Esophagus (tissue), 2 donors: ENCODE data around the gene METTL9. TPM values are rescaled to one million over a fixed set of nuclear protein-coding genes. Genes with fewer than 3 reads are reported as not detected.
"Not testable (repeated sequence)": the region's sequence is repeated elsewhere in the genome, so short reads cannot be mapped to it uniquely, and the experiment has no call there.

Experiments used
- H3K27ac ChIP-seq, 2 donors: one replicate each; pipeline ENCODE4 v1.5.1; 2013; ENCODE audit warnings: low read depth in 2 of 2, mild to moderate bottlenecking in 2 of 2, inconsistent platforms in 1 of 2, low read length in 1 of 2, moderate library complexity in 1 of 2
- H3K27me3 ChIP-seq, 2 donors: one replicate each; pipeline ENCODE4 v1.6.1; 2013; ENCODE audit warnings: low read length in 2 of 2, control low read depth in 1 of 2, mild to moderate bottlenecking in 1 of 2; ENCODE audit not compliant: insufficient read depth in 2 of 2, control insufficient read depth in 1 of 2
- H3K36me3 ChIP-seq, 2 donors: one replicate each; pipeline ENCODE4 v1.6.1; 2013; ENCODE audit warnings: low read length in 1 of 2; ENCODE audit not compliant: control insufficient read depth in 2 of 2, insufficient read depth in 2 of 2
- H3K4me1 ChIP-seq, 2 donors: one replicate each; pipeline ENCODE4 v1.6.1; 2013; ENCODE audit warnings: low read length in 1 of 2; ENCODE audit not compliant: control insufficient read depth in 2 of 2, insufficient read depth in 2 of 2
- H3K4me3 ChIP-seq, 2 donors: one replicate each; pipeline ENCODE4 v1.5.1; 2013; ENCODE audit warnings: low read length in 2 of 2, mild to moderate bottlenecking in 2 of 2, low read depth in 1 of 2, moderate library complexity in 1 of 2
- H3K9me3 ChIP-seq, 2 donors: one replicate each; pipeline ENCODE4 v1.6.1; 2013; ENCODE audit warnings: mild to moderate bottlenecking in 2 of 2, low read depth in 1 of 2, low read length in 1 of 2, moderate library complexity in 1 of 2; ENCODE audit not compliant: control insufficient read depth in 2 of 2, insufficient read depth in 1 of 2
- WGBS, 2 donors: extraction: QIAGEN DNeasy Blood & Tissue Kit; methylation state at CpG; one replicate each; pipeline ENCODE4 v1.1.7; 2013; 5-methylcytosine and 5-hydroxymethylcytosine counted together
- polyA plus RNA-seq, 2 donors: library from polyadenylated mRNA; stranded (reverse); fragments of 200-250 nt; gene quantifications; one replicate each; pipeline ENCODE4 v1.2.3, GENCODE V29; 2013
- donor health status: healthy with polysubstance abuse.
- donor health status: Bipolar disorder and iron deficiency.

Gene METTL9
- polyA plus RNA-seq, 2 donors = 20.7 to 57.0 TPM

DNA sequence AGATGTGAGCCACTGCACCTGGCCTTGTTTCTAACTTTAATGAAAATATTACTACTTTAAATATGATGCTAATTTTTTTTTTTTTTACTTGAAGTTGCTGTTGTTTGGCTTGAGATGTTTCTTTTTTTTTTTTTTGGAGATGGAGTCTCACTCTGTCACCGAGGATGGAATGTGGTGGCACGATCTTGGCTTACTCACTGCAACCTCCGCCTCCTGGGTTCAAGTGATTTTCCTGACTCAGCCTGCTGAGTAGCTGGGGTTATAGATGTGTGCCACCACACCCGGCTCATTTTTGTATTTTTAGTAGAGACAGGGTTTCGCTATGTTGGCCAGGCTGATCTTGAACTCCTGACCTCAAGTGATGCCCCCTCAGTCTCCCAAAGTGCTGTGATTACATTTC is 29.4 kb downstream of the METTL9 start:
- H3K36me3 ChIP-seq = no peaks in the 10 kb centered on the region
- H3K27me3 ChIP-seq = no peaks in the 10 kb centered on the region
- WGBS, 2 donors = 82 to 84% methylated on average over 5 of the region's 5 CpGs
- H3K4me1 ChIP-seq = peaks cover 0 to 4% of the 10 kb centered on the region in 2 donors
- H3K27ac ChIP-seq = peak overlapping the region in 1 of 2 donors; percentile 68
- no peaks in the 10 kb centered on the region for H3K9me3 ChIP-seq
- H3K4me3 ChIP-seq = no peak overlapping the region

- not testable (repeated sequence) for H3K4me1 ChIP-seq, H3K9me3 ChIP-seq, H3K36me3 ChIP-seq, H3K27me3 ChIP-seq, H3K4me3 ChIP-seq
- peak overlapping the region; percentile 68 to 84 for H3K27ac ChIP-seq
- 98% methylated on average over 37 of the region's 37 CpGs for WGBS, 2 donors
These were observed 30.5 kb downstream of the METTL9 start for GRCh38 chr16:21629616-21630539.

DNA sequence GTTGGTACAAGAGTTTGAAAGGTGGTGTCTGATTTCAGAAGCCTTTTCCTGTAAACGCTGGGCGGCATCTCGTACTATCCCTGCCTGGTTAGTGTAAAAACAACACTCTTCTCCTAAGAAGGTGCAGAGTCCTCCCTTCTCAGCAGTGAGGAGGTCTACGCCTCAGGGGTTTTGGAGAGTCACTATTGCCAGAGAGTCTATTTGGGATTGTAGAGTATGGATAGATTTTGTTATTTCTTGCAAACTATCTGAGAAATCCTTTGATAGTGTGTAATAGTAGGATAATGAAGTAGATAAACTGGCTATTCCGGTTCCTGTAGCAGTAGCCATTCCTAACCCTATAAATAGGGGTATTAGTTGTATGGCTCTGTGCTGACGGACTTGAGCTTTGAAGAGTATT is 31.5 kb downstream of the METTL9 start:
- not testable (repeated sequence) for H3K4me3 ChIP-seq, H3K27me3 ChIP-seq, H3K9me3 ChIP-seq, H3K4me1 ChIP-seq, H3K36me3 ChIP-seq
- peak overlapping the region; percentile 68 to 84 for H3K27ac ChIP-seq
- 56 to 68% methylated on average over 6 of the region's 6 CpGs for WGBS, 2 donors

DNA sequence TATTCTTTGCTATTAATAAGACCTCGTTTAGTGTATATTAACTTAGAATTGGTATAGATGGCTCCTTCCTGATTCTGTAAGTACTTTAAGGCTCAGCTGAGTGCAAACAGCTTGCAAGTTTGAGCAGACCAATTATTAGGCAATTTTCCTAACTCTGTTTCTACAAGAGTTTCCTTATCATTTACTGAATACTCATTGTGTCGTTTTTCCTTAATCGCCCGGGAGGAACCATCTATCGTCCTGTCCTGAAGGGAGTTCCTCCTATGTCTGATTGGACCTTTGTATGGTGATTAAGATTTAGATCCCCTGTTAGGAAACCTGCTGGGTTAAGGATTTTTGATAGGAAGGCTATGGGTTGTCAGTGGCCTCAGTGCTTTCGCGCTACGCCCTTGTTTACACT is 32.0 kb downstream of the METTL9 start:
- H3K36me3 ChIP-seq, H3K4me1 ChIP-seq, H3K9me3 ChIP-seq, H3K27me3 ChIP-seq, H3K4me3 ChIP-seq: not testable (repeated sequence)
- peak overlapping the region; percentile 31 to 50 for H3K27ac ChIP-seq
- 64 to 70% methylated on average over 8 of the region's 8 CpGs for WGBS, 2 donors

DNA sequence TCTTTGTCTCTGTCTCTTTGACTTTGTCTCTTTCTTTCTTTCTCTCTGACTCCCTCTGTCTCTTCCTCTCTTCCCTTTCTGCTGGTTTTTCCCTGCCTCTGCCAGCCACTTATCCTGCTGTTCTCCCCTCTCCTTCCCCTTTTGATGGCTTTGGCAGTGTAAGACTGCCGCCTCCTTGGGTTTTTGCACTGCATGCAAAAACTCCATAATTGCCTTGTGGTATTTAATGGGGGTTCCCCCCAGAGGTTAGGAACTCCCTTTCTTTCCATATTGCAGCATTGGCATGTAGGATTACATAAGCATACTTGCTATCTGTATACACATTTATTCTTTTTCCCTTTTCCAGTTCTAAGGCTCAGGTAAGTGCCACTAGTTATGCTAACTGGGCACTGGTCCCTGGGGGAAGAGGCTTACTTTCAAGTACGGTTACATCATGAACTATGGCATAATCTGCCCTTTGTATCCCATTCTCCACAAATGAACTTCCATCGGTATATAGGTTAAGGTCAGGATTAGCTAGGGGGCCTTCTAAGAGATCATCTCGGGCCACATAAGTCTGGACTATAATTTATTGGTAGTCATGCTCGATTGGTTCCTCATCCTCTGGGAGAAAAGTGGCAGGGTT is 32.7 kb downstream of the METTL9 start:
- WGBS, 2 donors = 82 to 85% methylated on average over 5 of the region's 5 CpGs
- not testable (repeated sequence) for H3K27me3 ChIP-seq, H3K4me3 ChIP-seq, H3K36me3 ChIP-seq, H3K4me1 ChIP-seq, H3K9me3 ChIP-seq
- peak overlapping the region in 1 of 2 donors; percentile 22 for H3K27ac ChIP-seq

DNA sequence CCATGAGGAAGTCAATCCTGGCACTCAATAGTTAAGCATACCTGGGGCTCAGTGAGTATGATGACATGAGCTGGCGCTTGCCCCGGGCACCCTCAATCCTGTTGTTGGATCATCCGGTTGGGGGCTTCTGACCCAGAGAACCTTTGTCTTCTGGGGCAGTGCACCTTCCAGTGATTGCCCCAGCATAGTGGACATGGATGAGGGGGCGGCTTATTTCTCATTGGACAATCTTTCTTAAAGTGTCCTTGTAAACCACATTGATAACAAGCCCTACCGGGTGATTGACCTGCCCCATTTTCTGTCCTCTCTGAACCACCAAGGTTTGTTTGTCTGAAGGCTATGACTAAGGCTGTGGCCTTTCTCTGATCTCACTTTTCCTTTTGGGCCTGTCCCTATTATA is 34.8 kb downstream of the METTL9 start:
- no peaks in the 10 kb centered on the region for H3K27me3 ChIP-seq
- no peak overlapping the region for H3K4me3 ChIP-seq
- H3K27ac ChIP-seq = no peak overlapping the region
- 87 to 89% methylated on average over 5 of the region's 5 CpGs for WGBS, 2 donors
- peaks cover 0 to 3% of the 10 kb centered on the region in 2 donors for H3K36me3 ChIP-seq
- H3K4me1 ChIP-seq = peaks cover 0 to 8% of the 10 kb centered on the region in 2 donors
- H3K9me3 ChIP-seq = no peaks in the 10 kb centered on the region

- not testable (repeated sequence) for H3K4me1 ChIP-seq, H3K27ac ChIP-seq, H3K9me3 ChIP-seq, H3K36me3 ChIP-seq, H3K27me3 ChIP-seq, H3K4me3 ChIP-seq
- 93 to 95% methylated on average over 9 of the region's 9 CpGs for WGBS, 2 donors
These were observed 36.3 kb downstream of the METTL9 start for GRCh38 chr16:21635694-21636093.

DNA sequence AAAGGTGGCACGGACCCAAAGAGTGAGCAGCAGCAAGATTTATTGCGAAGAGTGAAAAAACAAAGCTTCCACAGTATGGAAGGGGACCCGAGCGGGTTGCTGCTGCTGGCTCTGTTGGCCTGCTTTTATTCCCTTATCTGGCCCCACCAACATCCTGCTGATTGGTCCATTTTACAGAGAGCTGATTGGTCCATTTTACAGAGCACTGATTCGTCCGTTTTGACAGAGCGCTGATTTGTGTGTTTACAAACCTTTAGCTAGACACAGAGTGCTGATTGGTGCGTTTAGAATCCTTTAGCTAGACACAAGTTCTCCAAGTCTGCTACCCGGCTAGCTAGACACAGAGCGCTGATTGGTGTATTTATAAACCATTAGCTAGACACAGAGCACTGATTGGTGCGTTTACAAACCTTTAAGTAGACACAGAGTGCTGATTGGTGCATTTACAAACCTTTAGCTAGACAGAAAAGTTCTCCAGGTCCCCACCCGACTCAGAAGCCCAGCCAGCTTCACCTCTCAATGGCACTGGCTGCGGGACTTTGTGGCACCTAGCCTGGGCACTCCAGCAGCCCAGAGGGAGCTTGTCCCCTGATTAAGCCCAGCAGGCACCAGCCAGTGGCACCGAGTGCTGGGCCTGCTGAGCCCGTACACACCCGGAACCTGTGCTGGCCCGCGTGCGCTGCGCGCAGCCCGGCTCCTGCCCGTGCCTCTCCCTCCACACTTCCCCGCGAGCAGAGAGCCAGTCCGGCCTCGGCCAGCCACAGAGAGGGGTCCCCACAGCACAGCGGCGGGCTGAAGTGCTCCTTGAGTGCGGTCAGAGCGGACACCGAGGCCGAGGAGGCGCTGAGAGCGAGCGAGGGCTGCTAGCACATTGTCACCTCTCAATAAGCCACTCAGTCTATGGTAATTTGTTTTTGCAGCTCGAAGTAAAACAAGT is 37.9 kb downstream of the METTL9 start:
- 95 to 96% methylated on average over 37 of the region's 37 CpGs for WGBS, 2 donors
- peaks cover 0 to 3% of the 10 kb centered on the region in 2 donors for H3K36me3 ChIP-seq

GRCh38 chr16:21638573-21638975 is 39.2 kb downstream of the METTL9 start:
- Histone ChIP-seq H3K9me3 (no peaks in the 10 kb centered on the region), H3K36me3 (peaks cover 0 to 3% of the 10 kb centered on the region in 2 donors), H3K4me1 (peaks cover 0 to 4% of the 10 kb centered on the region in 2 donors), H3K27ac (peak overlapping the region; percentile 10 to 49), H3K4me3 (no peak overlapping the region), H3K27me3 (no peaks in the 10 kb centered on the region)
- 44 to 46% methylated on average over 4 of the region's 4 CpGs for WGBS, 2 donors

More for the DNA sequence above, 37.9 kb downstream of the METTL9 start:
- H3K27ac ChIP-seq = no peak overlapping the region
- no peaks in the 10 kb centered on the region for H3K9me3 ChIP-seq
- H3K4me3 ChIP-seq = no peak overlapping the region
- no peaks in the 10 kb centered on the region for H3K27me3 ChIP-seq
- peaks cover 0 to 4% of the 10 kb centered on the region in 2 donors for H3K4me1 ChIP-seq
